Lower leg skin (tissue), 4 donors: ENCODE data around the gene SLC45A3. TPM values are rescaled to one million over a fixed set of nuclear protein-coding genes. Genes with fewer than 3 reads are reported as not detected.
A peak's percentile ranks its signal among the peaks of the same experiment; 100 is the strongest.
"Not testable (repeated sequence)": the region's sequence is repeated elsewhere in the genome, so short reads cannot be mapped to it uniquely, and the experiment has no call there.

ENCODE experiments used
- DNase-seq, 2 donors: peaks; one replicate each; pipeline ENCODE4 v3.0.0-alpha.2; 2019; ENCODE audit warnings: low spot score in 2 of 2
- H3K4me3 ChIP-seq: fragments of 200-600 bp; sonication (generic); 2 replicates; pipeline ENCODE4 v1.5.1; 2017; ENCODE audit warnings: mild to moderate bottlenecking, low read depth; ENCODE audit not compliant: poor library complexity, severe bottlenecking
- CTCF ChIP-seq, 3 donors: fragments of 450-650 bp; IDR thresholded peaks; one replicate each; pipeline ENCODE4 v1.5.1; 2016; ENCODE audit warnings: antibody characterized with exemption in 3 of 3, mild to moderate bottlenecking in 3 of 3, moderate library complexity in 2 of 3
- POLR2A ChIP-seq, 2 donors: fragments of 450-650 bp; IDR thresholded peaks; one replicate each; pipeline ENCODE4 v1.6.1; 2016 to 2017; ENCODE audit warnings: antibody characterized with exemption in 2 of 2, mild to moderate bottlenecking in 1 of 2, moderate library complexity in 1 of 2
- WGBS, 2 donors: methylation state at CpG; one replicate each; pipeline ENCODE4 v1.1.5; 2018; 5-methylcytosine and 5-hydroxymethylcytosine counted together
- intact Hi-C: fragments of 100-400 bp; cut with DNase I; formaldehyde crosslinking; loops from one replicate; pipeline ENCODE4 v1.15.0; 2023; ENCODE audit warnings: low total_unique reads
- total RNA-seq, 4 donors: library from RNA; depleted of rRNA; stranded (reverse); fragments of >200 nt; gene quantifications; one replicate each; pipeline ENCODE4 v1.1.0, GENCODE V29; 2016

SLC45A3 gene
- 1 to 10 TPM; 1.9 to 5.1 (median 3.1) TPM for total RNA-seq

GRCh38 chr1:205680073-205680851, at the start of gene SLC45A3:
TSS of gene SLC45A3 (minus strand) at chr1:205680509. CDS start at chr1:205664656, 15,853 bp downstream.
- intact Hi-C loops: no loop called here
- no peak for TF ChIP-seq POLR2A (IDR thresholded peaks at IDR 0.05)
- TF ChIP-seq CTCF (IDR thresholded peaks at IDR 0.05): no peak
- DNase-seq: no peak
- peak within 1 kb of the TSS; percentile 61 for H3K4me3 ChIP-seq
- WGBS, 2 donors: 1% methylated on average over 16 to 55 of the region's 86 CpGs

- intact Hi-C loops: no loop called here
- TF ChIP-seq CTCF (IDR thresholded peaks at IDR 0.05): no peak
- no peak for TF ChIP-seq POLR2A (IDR thresholded peaks at IDR 0.05)
- DNase-seq: no peak
- 86 to 92% methylated on average over 4 of the region's 4 CpGs for WGBS, 2 donors
- no peak overlapping the region for H3K4me3 ChIP-seq
Observed at GRCh38 chr1:205726619-205727125, 46.4 kb upstream of the SLC45A3 start.

- intact Hi-C loops: no loop called here
- no peak for DNase-seq
- TF ChIP-seq CTCF (IDR thresholded peaks at IDR 0.05): no peak
- TF ChIP-seq POLR2A (IDR thresholded peaks at IDR 0.05): no peak
- 47 to 94% methylated on average over 1 of the region's 1 CpG for WGBS, 2 donors
- H3K4me3 ChIP-seq: no peak overlapping the region
Observed at GRCh38 chr1:205725514-205725913, 45.2 kb upstream of the SLC45A3 start.

- intact Hi-C loops, H3K4me3 ChIP-seq, DNase-seq: not testable (repeated sequence)
- WGBS, 2 donors: 50 to 97% methylated on average over 2 of the region's 2 CpGs
Observed at GRCh38 chr1:205720740-205721139, 40.4 kb upstream of the SLC45A3 start.

- intact Hi-C loops: no loop called here
- no peak for TF ChIP-seq CTCF (IDR thresholded peaks at IDR 0.05)
- TF ChIP-seq POLR2A (IDR thresholded peaks at IDR 0.05): no peak
- no peak overlapping the region for H3K4me3 ChIP-seq
- DNase-seq: no peak
Observed at GRCh38 chr1:205719762-205720161, 39.5 kb upstream of the SLC45A3 start.

- H3K4me3 ChIP-seq: no peak overlapping the region
- intact Hi-C loops: no loop called here
- no peak for DNase-seq
- TF ChIP-seq CTCF (IDR thresholded peaks at IDR 0.05) (no peak), POLR2A (IDR thresholded peaks at IDR 0.05) (no peak)
- WGBS, 2 donors: 76 to 77% methylated on average over 3 of the region's 3 CpGs
Observed at GRCh38 chr1:205719015-205719414, 38.7 kb upstream of the SLC45A3 start.
